C4-2B (cell line): ENCODE measurements around the gene LOXHD1.

Experiments
- CTCF ChIP-seq: fragments of 450-650 bp; conservative IDR thresholded peaks from 2 replicates; pipeline ENCODE4 v1.5.1; 2017; ENCODE audit warnings: mild to moderate bottlenecking
- ZFX ChIP-seq: fragments of 450-650 bp; IDR thresholded peaks from 2 replicates; pipeline ENCODE4 v1.6.1; 2017

- TF ChIP-seq CTCF (no peak), ZFX (no peak)
Observed at GRCh38 chr18:46565256-46565655, 91.8 kb downstream of the LOXHD1 start.
